ENCODE measurements around the gene APOH. TPM values are rescaled to one million over a fixed set of nuclear protein-coding genes. Genes with fewer than 3 reads are reported as not detected.
"Not testable (repeated sequence)": the region's sequence is repeated elsewhere in the genome, so short reads cannot be mapped to it uniquely, and the experiment has no call there.

The APOH gene, protein sequence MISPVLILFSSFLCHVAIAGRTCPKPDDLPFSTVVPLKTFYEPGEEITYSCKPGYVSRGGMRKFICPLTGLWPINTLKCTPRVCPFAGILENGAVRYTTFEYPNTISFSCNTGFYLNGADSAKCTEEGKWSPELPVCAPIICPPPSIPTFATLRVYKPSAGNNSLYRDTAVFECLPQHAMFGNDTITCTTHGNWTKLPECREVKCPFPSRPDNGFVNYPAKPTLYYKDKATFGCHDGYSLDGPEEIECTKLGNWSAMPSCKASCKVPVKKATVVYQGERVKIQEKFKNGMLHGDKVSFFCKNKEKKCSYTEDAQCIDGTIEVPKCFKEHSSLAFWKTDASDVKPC
- under 1 TPM; 0.28 to 0.86 (median 0.51) TPM for polyA plus RNA-seq (ENCODE audit: insufficient read length in 3 of 3)

- DNase-seq (ENCODE audit: low read depth in 3 of 3, low spot score in 2 of 3), result no peak
Observed at GRCh38 chr17:66228887-66229782, at the start of gene APOH. APOH (minus strand) TSS chr17:66229415; CDS start chr17:66229379, 36 bp downstream.

DNA sequence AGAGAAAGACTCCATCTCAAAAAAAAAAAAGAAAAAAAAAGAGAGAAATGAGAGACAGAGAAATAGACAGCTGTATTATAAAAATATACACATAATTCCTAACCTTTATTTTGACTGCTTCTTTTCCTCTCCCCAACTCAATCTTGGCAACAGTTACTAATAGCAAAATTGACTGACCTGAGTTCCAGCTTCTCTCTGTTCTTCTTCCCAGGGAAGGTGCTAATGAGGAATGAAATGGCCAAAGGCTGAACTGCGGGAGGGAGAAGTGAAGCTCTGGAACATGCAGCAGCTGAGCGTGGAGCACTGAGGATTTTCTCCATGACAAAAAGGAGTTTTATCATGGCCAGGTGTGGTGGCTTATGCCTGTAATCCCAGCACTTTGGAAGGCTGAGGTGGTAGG is 48.0 kb upstream of the APOH start:
- no peak for DNase-seq (ENCODE audit: low read depth in 3 of 3, low spot score in 2 of 3)

DNA sequence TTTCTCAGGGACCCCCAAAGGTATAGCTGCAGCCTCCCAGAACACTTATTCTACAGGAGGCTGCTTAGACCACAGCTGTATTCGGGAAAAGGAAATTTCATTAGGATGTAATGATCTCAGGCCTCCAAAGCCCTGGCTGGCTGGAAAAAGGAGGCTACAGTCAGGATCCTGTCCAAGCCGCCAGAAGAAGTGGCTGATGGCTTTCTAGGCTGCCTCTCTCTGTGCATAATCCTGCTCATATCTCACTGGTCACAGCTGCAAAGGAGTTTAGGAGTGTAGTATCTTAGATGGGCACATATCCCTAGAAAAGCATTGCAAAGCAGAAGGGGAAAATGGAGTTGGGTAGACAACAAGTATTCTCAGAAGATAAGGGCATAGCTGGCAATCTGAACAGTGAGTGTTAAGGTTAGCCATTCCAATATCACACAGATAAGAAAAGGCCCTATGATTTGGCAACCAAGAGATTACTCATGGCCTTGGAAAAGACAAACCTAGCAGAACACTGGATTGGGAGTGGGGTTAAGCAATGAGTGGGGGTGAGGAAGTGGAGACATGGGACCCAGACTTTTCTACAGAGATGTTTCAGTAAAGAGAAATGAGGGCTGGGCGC is 47.2 kb upstream of the APOH start:
- no peak for DNase-seq (ENCODE audit: low read depth in 3 of 3, low spot score in 2 of 3)

GRCh38 chr17:66275651-66276050 is 46.4 kb upstream of the APOH start:
- DNase-seq (ENCODE audit: low read depth in 3 of 3, low spot score in 2 of 3), result no peak

DNA sequence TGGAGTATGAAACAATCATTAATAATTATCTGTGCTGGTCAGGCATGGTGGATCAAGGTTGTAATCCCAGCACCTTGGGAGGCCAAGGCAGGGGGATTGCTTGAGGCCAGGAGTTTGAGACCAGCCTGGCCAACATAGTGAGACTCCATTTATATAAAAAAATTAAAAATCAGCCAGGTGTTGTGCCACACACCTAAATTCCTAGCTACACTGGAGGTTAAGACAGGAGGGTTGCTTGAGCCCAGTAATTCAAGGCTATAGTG is 44.3 kb upstream of the APOH start:
- no peak for DNase-seq (ENCODE audit: low read depth in 3 of 3, low spot score in 2 of 3)

- no peak for DNase-seq (ENCODE audit: low read depth in 3 of 3, low spot score in 2 of 3)
Observed at GRCh38 chr17:66272811-66273585, 43.8 kb upstream of the APOH start.

DNA sequence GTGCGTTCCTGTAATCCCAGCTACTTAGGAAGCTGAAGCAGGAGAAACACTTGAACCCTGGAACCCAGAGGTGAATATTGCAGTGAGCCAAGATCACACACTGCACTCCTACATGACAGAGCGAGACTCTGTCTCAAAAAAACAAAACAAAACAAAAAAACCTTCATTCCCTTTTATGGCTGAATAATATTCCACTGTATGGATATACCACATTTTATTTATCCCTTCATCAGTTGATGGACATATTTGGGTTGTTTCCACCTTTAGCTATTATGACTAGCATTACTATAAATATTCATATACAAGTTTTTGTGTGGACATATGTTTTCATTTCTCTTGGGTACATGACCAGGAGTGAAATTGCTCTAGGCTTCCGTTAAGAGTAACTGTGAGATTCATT is 42.3 kb upstream of the APOH start:
- no peak for DNase-seq (ENCODE audit: low read depth in 3 of 3, low spot score in 2 of 3)

GRCh38 chr17:66270106-66270505 is 40.9 kb upstream of the APOH start:
- DNase-seq (ENCODE audit: low read depth in 3 of 3, low spot score in 2 of 3), result no peak

DNA sequence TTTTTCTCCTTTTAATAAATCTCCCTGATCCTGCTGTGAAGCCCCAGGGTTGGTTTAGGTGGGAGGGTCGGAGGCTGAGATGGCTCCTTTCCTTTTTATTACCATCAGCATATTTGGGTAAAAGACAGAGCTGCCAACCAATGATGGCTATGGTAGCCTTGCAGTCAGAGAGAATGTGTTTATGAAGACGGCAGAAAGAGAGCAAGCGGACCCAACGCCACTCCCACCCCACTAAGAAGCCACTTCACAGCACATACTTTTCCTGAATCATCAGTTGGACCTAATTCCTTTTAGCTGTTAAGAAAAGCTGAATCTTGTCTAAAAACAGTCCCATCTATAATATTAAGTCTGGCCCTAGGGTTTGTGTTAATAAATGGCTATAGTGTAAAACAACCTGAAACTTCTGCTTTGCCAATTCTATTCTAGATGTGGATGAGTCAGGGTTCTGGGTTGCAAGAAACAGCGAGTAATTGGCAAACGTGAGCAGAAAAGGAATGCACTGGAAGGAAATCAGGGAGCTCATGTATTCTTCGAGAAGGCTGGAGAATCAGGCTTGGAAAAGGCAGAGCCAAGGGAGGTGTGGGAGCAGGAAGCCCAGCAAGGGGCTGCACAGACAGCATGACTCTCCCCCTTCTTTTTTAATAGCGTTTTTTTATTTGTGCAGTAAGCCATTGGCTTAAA is 39.2 kb upstream of the APOH start:
- no peak for DNase-seq (ENCODE audit: low read depth in 3 of 3, low spot score in 2 of 3)

- DNase-seq (ENCODE audit: low read depth in 3 of 3, low spot score in 2 of 3), result no peak
Observed at GRCh38 chr17:66264696-66265095, 35.5 kb upstream of the APOH start.

DNA sequence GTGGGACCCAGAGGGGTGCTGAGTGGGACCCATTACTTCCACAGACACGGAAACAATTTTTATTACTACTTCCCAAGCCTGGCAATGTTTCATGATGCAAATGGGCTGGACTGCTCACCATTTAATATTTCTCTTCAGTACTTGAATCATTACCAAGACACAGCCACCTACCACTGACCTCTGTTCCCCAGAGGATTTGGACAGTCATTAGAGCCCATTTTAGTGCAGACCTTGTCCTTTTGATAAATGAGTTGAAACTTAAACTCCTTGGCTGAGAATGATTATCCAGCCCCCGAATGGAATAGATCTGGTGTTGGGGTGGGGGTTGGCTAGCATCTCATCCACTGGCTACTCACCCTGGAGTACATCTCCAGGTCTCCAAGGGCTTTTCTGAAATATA is 33.6 kb upstream of the APOH start:
- DNase-seq (ENCODE audit: low read depth in 3 of 3, low spot score in 2 of 3), result no peak

GRCh38 chr17:66260688-66261087 is 31.5 kb upstream of the APOH start:
- no peak for DNase-seq (ENCODE audit: low read depth in 3 of 3, low spot score in 2 of 3)

GRCh38 chr17:66260275-66260674 is 31.1 kb upstream of the APOH start:
- DNase-seq (ENCODE audit: low read depth in 3 of 3, low spot score in 2 of 3), result no peak

DNA sequence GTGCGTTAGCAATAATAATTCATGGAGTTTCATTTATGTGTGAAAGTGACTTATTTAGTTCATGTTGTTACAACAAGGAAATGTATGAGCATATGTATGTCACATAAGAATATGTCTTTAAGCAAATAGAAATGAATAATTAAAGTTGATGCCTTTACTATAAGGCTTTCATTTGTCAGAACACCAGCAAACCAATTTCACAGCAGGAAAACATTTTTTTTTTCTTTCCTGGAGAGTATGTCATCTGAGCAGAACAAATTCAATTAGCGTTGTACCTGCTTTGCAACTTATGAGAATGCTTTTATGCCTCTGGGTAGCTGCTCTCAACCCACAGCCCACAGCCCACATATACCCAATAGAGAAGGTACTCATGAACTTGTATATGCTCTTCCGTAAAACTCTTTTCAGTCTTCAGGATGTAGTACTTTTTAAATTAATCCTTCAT is 26.3 kb upstream of the APOH start:
- DNase-seq (ENCODE audit: low read depth in 3 of 3, low spot score in 2 of 3), result no peak

DNA sequence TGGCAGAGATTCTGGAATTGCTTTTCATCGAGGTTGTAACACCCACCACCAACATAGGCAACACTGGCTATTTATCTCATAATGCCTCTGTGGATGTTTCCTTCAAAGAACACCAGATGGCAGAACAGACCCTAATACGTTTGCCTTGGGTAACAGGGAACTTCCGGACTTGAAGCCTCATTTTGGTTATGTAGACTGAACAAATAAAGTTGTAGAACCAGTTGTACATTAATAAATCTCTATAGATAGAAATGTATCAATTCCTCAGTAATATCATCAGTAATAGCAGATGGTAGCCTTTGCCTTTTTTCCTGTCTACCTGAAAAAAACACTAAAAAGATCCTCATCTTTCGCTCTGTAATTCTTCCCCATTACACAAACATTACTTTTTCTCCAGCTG is 25.9 kb upstream of the APOH start:
- peak; percentile 57 to 66 (median 57) for DNase-seq (ENCODE audit: low read depth in 3 of 3, low spot score in 2 of 3)

DNA sequence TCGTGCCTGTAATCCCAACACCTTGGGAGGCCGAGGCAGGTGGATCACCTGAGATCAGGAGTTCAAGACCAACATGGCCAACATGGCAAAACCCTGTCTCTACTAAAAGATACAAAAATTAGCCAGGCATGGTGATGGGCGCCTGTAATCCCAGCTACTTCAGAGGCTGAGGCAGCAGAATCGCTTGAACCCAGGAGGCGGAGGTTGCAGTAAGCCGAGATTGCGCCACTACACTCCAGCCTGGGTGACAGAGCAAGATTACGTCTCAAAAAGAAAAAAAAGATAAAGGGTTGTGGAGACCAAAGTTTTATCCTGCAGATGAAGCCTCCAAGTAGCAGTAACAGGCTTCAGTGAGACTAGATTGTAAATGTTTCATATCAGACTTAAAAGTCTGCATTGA is 24.2 kb upstream of the APOH start:
- DNase-seq (ENCODE audit: low read depth in 3 of 3, low spot score in 2 of 3), result not testable (repeated sequence)

GRCh38 chr17:66250686-66251085 is 21.5 kb upstream of the APOH start:
- no peak for DNase-seq (ENCODE audit: low read depth in 3 of 3, low spot score in 2 of 3)

- no peak for DNase-seq (ENCODE audit: low read depth in 3 of 3, low spot score in 2 of 3)
Observed at GRCh38 chr17:66248285-66248684, 19.1 kb upstream of the APOH start.

GRCh38 chr17:66241839-66242238 is 12.6 kb upstream of the APOH start:
- DNase-seq (ENCODE audit: low read depth in 3 of 3, low spot score in 2 of 3), result no peak

DNA sequence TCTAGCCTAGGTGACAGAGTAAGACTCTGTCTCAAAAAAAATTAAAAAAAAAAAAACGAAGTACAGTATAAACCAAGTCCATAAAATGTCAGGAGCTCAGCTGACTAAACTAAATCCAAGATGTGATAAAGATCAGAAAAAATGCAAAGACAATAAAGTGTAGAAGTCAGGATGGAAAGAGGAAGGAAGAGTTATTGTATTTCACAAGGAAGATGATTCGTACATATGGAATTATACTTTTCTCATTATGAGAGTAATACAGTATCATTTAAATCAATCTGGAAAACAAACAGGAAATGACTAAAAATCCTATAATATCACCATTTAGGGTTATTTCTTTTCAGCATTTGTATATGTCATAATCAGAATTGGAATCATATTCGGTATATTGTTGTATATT is 11.4 kb upstream of the APOH start:
- DNase-seq (ENCODE audit: low read depth in 3 of 3, low spot score in 2 of 3), result no peak
